GM12892 (cell line): ENCODE results near the gene MIEF2.

Experiments used
- POLR2A ChIP-seq: IDR thresholded peaks from 2 replicates; pipeline ENCODE4 v1.6.1; 2011; ENCODE audit warnings: low read depth, low read length, control low read depth
- POLR2AphosphoS5 ChIP-seq: IDR thresholded peaks from 2 replicates; pipeline ENCODE4 v1.6.1; 2011; ENCODE audit warnings: low read depth, low read length, control low read depth
- TAF1 ChIP-seq: IDR thresholded peaks from 2 replicates; pipeline ENCODE4 v1.6.1; 2011; ENCODE audit warnings: low read depth, mild to moderate bottlenecking, control low read depth, low read length, borderline replicate concordance

DNA sequence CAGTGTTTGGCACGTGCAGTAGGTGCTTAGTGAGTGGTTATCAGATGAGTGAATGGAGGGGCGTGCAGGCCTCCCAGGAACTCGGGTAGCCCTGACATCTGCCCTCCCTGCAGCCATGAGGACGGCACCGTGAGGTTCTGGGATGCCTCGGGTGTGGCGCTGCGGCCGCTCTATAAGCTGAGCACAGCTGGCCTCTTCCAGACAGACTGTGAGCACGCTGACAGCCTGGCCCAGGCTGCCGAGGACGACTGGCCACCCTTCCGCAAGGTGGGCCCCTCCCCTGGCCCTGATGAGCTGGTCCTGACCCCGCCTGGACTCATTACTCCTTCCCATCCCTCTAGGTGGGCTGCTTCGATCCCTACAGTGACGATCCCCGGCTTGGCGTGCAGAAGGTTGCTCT is 24.0 kb upstream of the MIEF2 start:
- TF ChIP-seq POLR2A (no peak), TAF1 (no peak), POLR2AphosphoS5 (no peak)
